ENCODE results near the gene UVRAG. TPM values are rescaled to one million over a fixed set of nuclear protein-coding genes. Genes with fewer than 3 reads are reported as not detected.

UVRAG gene
- total and polyA plus RNA-seq, 2 donors (not counting 1 experiment from before 2014, with no cell fraction given) = 37.7 to 94.1 TPM

GRCh38 chr11:76131671-76132631 is 316.9 kb downstream of the UVRAG start:
- Histone ChIP-seq H2AFZ (ENCODE audit: insufficient read depth, low read depth, low read length, poor library complexity, severe bottlenecking) (no peak overlapping the region), H3K79me2 (ENCODE audit: control insufficient read depth, insufficient read depth, low read length) (no peaks in the 10 kb centered on the region), H3K9me3 (ENCODE audit: control extremely low read depth in 1 of 3, control insufficient read depth in 2 of 3, insufficient read depth in 1 of 3, low read length in 2 of 3) (no peaks in the 10 kb centered on the region), H3K4me2 (replicated peaks; ENCODE audit: low read depth, low read length, poor library complexity, severe bottlenecking) (no peak overlapping the region), H3K27me3 (replicated peaks in 1 of 4; ENCODE audit: control extremely low read depth in 1 of 4, control insufficient read depth in 3 of 4, insufficient read depth in 4 of 4, low read length in 3 of 4) (no peaks in the 10 kb centered on the region), H3K36me3 (replicated peaks in 1 of 2; ENCODE audit: control extremely low read depth in 1 of 2, control insufficient read depth in 1 of 2, extremely low read depth in 1 of 2, insufficient read depth in 2 of 2, low read length in 1 of 2) (peaks cover 2 to 56% of the 10 kb centered on the region in 2 experiments), H3K4me1 (ENCODE audit: control insufficient read depth in 2 of 2, insufficient read depth in 2 of 2, low read length in 2 of 2) (no peaks in the 10 kb centered on the region), H4K20me1 (ENCODE audit: control insufficient read depth, insufficient read depth, low read length, poor library complexity, severe bottlenecking) (peaks cover 16% of the 10 kb centered on the region), H3K4me3 (ENCODE audit: control extremely low read depth in 1 of 5, extremely low read depth in 1 of 5, insufficient read depth in 1 of 5, low read depth in 2 of 5, low read length in 4 of 5) (no peak overlapping the region), H3K27ac (ENCODE audit: low read length in 2 of 2) (peak overlapping the region in 1 of 2 donors; percentile 15), H3K9ac (ENCODE audit: low read length) (no peak overlapping the region)
- Mint-ChIP-seq H3K4me1 (peaks cover 2% of the 10 kb centered on the region), H3K9me3 (ENCODE audit: insufficient read depth) (no peaks in the 10 kb centered on the region), H3K4me3 (no peak overlapping the region), H3K27ac (no peak overlapping the region), H3K27me3 (no peaks in the 10 kb centered on the region)
- WGBS (ENCODE audit: insufficient coverage) = 94% methylated on average over 3 of the region's 6 CpGs
- no peak for DNase-seq
- ATAC-seq (ENCODE audit: low read depth) = no peak
- ChIA-PET POLR2A (interaction anchor here (0.5 to 0.6 kb wide), 2 partner anchors 73 to 125 kb away, joined by 3 to 8 read pairs; no protein-coding TSS in a partner anchor), CTCF (interaction anchor here (0.5 to 2.1 kb wide), 4 partner anchors 9 to 235 kb away, joined by 3 to 8 read pairs (median 4); no protein-coding TSS in a partner anchor)
- intact Hi-C loops (cut with micrococcal nuclease) = no loop called here
- TF ChIP-seq EZH2 (IDR thresholded peaks at IDR 0.05; ENCODE audit: borderline replicate concordance, insufficient read depth, low read depth, low read length, poor library complexity, severe bottlenecking) (no peak), CTCF (IDR thresholded peaks at IDR 0.05) (no peak)

DNA sequence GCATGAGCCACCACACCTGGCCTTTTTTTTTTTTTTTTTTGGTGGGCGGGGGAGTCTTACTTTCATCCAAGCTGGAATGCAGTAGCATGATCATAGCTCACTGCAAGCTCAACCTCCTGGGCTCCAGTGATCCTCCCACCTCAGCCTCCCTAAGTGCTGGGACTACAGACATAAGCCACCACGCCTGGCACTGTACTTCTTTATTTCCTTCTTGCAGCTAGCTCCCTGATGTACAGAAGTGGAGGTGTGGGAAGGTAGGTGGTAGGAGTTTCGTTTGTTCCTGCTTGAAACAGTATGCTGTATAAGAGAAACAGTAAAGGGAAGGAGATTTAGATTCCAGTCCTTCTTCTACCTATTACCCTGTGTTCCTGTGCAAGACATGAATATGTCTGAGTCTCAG is 319.2 kb downstream of the UVRAG start:
- intact Hi-C loops (cut with micrococcal nuclease) = no loop called here
- H3K4me2 ChIP-seq (replicated peaks; ENCODE audit: low read depth, low read length, poor library complexity, severe bottlenecking) = no peak overlapping the region
- DNase-seq (no peak), ATAC-seq (ENCODE audit: low read depth) (no peak)
- Mint-ChIP-seq H3K27ac (no peak overlapping the region), H3K4me3 (no peak overlapping the region), H3K9me3 (ENCODE audit: insufficient read depth) (no peaks in the 10 kb centered on the region), H3K4me1 (peaks cover 14% of the 10 kb centered on the region), H3K27me3 (no peaks in the 10 kb centered on the region)
- TF ChIP-seq EZH2 (IDR thresholded peaks at IDR 0.05; ENCODE audit: borderline replicate concordance, insufficient read depth, low read depth, low read length, poor library complexity, severe bottlenecking) (no peak), CTCF (IDR thresholded peaks at IDR 0.05) (no peak)
- H3K36me3 ChIP-seq (replicated peaks in 1 of 2; ENCODE audit: control extremely low read depth in 1 of 2, control insufficient read depth in 1 of 2, extremely low read depth in 1 of 2, insufficient read depth in 2 of 2, low read length in 1 of 2) = peaks cover 2 to 59% of the 10 kb centered on the region in 2 experiments
- no peaks in the 10 kb centered on the region for H3K79me2 ChIP-seq (ENCODE audit: control insufficient read depth, insufficient read depth, low read length)
- ChIA-PET POLR2A (no interaction called here), CTCF (no interaction called here)
- no peaks in the 10 kb centered on the region for H3K9me3 ChIP-seq (ENCODE audit: control extremely low read depth in 1 of 3, control insufficient read depth in 2 of 3, insufficient read depth in 1 of 3, low read length in 2 of 3)
- H3K27ac ChIP-seq (ENCODE audit: low read length in 2 of 2) = no peak overlapping the region
- no peaks in the 10 kb centered on the region for H3K27me3 ChIP-seq (replicated peaks in 1 of 4; ENCODE audit: control extremely low read depth in 1 of 4, control insufficient read depth in 3 of 4, insufficient read depth in 4 of 4, low read length in 3 of 4)
- H2AFZ ChIP-seq (ENCODE audit: insufficient read depth, low read depth, low read length, poor library complexity, severe bottlenecking) = no peak overlapping the region
- H4K20me1 ChIP-seq (ENCODE audit: control insufficient read depth, insufficient read depth, low read length, poor library complexity, severe bottlenecking) = peaks cover 16% of the 10 kb centered on the region
- no CpG with 5 or more reads among the region's 3 CpGs for WGBS (ENCODE audit: insufficient coverage)
- H3K4me3 ChIP-seq (ENCODE audit: control extremely low read depth in 1 of 5, extremely low read depth in 1 of 5, insufficient read depth in 1 of 5, low read depth in 2 of 5, low read length in 4 of 5) = no peak overlapping the region
- no peak overlapping the region for H3K9ac ChIP-seq (ENCODE audit: low read length)
- peaks cover 0 to 12% of the 10 kb centered on the region in 2 donors for H3K4me1 ChIP-seq (ENCODE audit: control insufficient read depth in 2 of 2, insufficient read depth in 2 of 2, low read length in 2 of 2)
